OCI-LY3 (cell line): ENCODE results near the gene LAIR1.

ENCODE experiments used
- H2AFZ ChIP-seq: fragments of 200-600, 300-600 bp; shearing (Covaris generic); 2 replicates; pipeline ENCODE4 v1.6.0; 2014; ENCODE audit warnings: antibody characterized with exemption, low read depth, low read length
- H3K27ac ChIP-seq: fragments of 200-600, 300-600 bp; sonication (generic); 2 replicates; pipeline ENCODE4 v1.5.1; 2014; ENCODE audit warnings: mild to moderate bottlenecking, low read length, moderate library complexity, mixed read lengths
- H3K27me3 ChIP-seq: fragments of 200-600, 300-600 bp; sonication (generic); 2 replicates; pipeline ENCODE4 v1.6.1; 2014; ENCODE audit warnings: low read depth, low read length, mixed read lengths
- H3K36me3 ChIP-seq: fragments of 200-600, 300-600 bp; sonication (generic); replicated peaks from 2 replicates; pipeline ENCODE3; 2014; ENCODE audit warnings: low read depth, low read length, mixed read lengths
- H3K4me1 ChIP-seq: fragments of 300-600, 200-600 bp; sonication (generic); 2 replicates; pipeline ENCODE4 v1.6.1; 2014; ENCODE audit warnings: low read length, mixed read lengths
- H3K4me2 ChIP-seq: fragments of 200-600, 300-600 bp; sonication (generic); 2 replicates; pipeline ENCODE4 v1.6.1; 2014; ENCODE audit warnings: low read length, mixed read lengths
- H3K4me3 ChIP-seq: fragments of 300-600, 200-600 bp; sonication (generic); 2 replicates; pipeline ENCODE4 v1.5.1; 2014; ENCODE audit warnings: antibody characterized with exemption, mild to moderate bottlenecking, low read length, moderate library complexity
- H3K79me2 ChIP-seq: fragments of 300-600, 200-600 bp; shearing (Covaris generic); 2 replicates; pipeline ENCODE4 v1.6.1; 2014; ENCODE audit warnings: mild to moderate bottlenecking, low read length, mixed read lengths
- H3K9ac ChIP-seq: fragments of 300-600, 200-600 bp; shearing (Covaris generic); 2 replicates; pipeline ENCODE4 v1.6.0; 2014; ENCODE audit warnings: mild to moderate bottlenecking, low read length, moderate library complexity
- H3K9me3 ChIP-seq: fragments of 200-600, 300-600 bp; shearing (Covaris generic); 2 replicates; pipeline ENCODE4 v1.6.1; 2014; ENCODE audit warnings: low read length, mixed read lengths; ENCODE audit not compliant: insufficient read depth
- H4K20me1 ChIP-seq: fragments of 200-600, 300-600 bp; sonication (generic); 2 replicates; pipeline ENCODE4 v1.6.1; 2016; ENCODE audit warnings: low read length, mixed read lengths; ENCODE audit not compliant: insufficient read depth
- EZH2phosphoT487 ChIP-seq: fragments of 200-600 bp; shearing (Covaris generic); IDR thresholded peaks from 2 replicates; pipeline ENCODE4 v1.6.1; 2018; ENCODE audit warnings: antibody characterized with exemption, mixed run types, low read depth
- TF ChIP-seq, protein P1 (sequence below): fragments of 200-600, 300-600 bp; sonication (generic); IDR thresholded peaks from 2 replicates; pipeline ENCODE4 v1.5.1; 2014; ENCODE audit warnings: antibody characterized with exemption, low read length, low read depth

LAIR1 gene

DNA sequence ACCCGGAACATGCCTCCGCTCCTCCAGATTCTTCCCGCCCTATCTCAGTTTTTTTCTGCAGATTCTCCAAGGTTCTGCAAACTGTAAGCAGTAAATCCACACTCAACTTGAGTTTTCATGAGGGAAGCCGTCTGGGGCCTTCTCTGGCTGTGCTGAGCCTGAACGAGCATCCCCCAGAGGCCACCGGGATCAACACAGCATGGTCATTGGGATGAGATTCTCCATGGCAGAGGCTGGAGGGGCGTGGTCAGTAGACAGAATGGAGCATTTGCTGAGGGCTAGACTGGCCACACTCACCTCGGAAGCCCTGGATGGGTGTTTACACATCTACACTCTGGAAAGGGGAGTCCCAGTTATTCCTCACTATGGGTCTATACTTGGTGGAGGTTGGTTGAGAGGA, 23.4 kb downstream of the LAIR1 start:
- TF ChIP-seq, protein P1, sequence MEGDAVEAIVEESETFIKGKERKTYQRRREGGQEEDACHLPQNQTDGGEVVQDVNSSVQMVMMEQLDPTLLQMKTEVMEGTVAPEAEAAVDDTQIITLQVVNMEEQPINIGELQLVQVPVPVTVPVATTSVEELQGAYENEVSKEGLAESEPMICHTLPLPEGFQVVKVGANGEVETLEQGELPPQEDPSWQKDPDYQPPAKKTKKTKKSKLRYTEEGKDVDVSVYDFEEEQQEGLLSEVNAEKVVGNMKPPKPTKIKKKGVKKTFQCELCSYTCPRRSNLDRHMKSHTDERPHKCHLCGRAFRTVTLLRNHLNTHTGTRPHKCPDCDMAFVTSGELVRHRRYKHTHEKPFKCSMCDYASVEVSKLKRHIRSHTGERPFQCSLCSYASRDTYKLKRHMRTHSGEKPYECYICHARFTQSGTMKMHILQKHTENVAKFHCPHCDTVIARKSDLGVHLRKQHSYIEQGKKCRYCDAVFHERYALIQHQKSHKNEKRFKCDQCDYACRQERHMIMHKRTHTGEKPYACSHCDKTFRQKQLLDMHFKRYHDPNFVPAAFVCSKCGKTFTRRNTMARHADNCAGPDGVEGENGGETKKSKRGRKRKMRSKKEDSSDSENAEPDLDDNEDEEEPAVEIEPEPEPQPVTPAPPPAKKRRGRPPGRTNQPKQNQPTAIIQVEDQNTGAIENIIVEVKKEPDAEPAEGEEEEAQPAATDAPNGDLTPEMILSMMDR, result no peak
- no peak for TF ChIP-seq EZH2phosphoT487
- Histone ChIP-seq H3K4me1 (peaks cover 42% of the 10 kb centered on the region), H3K36me3 (no peaks in the 10 kb centered on the region), H3K79me2 (no peaks in the 10 kb centered on the region), H3K4me3 (no peak overlapping the region), H3K27ac (no peak overlapping the region), H3K4me2 (no peak overlapping the region), H2AFZ (no peak overlapping the region), H4K20me1 (no peaks in the 10 kb centered on the region), H3K27me3 (peaks cover 53% of the 10 kb centered on the region), H3K9ac (no peak overlapping the region), H3K9me3 (no peaks in the 10 kb centered on the region)

DNA sequence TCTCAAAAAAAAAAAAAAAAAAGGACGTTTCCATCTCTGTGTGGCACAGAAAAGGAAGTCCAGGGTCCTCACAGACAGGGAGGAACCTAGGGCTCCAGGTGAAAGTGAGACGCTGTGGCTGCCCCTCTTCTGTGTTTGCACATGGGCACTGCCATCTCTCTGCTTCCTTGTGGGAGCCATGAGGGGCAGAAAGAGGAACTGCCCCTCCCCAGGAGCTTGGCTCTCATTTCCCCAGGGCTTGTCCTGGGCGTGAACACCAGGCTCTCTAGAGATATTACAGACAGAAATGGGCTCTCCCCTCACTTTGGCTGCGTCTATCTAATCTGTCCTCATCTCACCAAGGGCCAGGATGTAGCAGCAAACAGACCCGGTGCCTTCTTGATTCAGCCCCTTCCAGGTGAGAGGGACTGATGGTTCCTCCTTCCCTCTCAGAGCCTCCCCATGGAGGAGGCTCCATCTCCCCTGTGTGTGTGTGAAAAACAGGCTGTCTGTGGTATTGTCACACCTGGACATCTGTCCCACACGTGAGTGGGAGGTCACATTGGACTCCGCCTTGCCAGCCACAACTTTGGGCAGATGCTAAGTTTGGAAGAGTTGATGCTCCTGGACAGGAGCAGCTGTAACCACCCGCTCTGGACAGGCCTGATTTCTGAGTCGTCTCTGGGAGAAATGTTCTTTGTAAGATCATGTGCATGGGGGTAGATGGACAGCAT, 24.9 kb downstream of the LAIR1 start:
- Histone ChIP-seq H3K27ac (no peak overlapping the region), H3K9ac (no peak overlapping the region), H3K79me2 (no peaks in the 10 kb centered on the region), H3K36me3 (no peaks in the 10 kb centered on the region), H3K4me1 (peaks cover 33% of the 10 kb centered on the region), H3K4me2 (peak overlapping the region; percentile 39), H2AFZ (0 out of 2 replicates have a peak overlapping the region, but pooled peaks have one; percentile 2), H4K20me1 (no peaks in the 10 kb centered on the region), H3K9me3 (no peaks in the 10 kb centered on the region), H3K4me3 (no peak overlapping the region), H3K27me3 (peaks cover 60% of the 10 kb centered on the region)
- no peak for TF ChIP-seq EZH2phosphoT487
- TF ChIP-seq, protein P1, result no peak

DNA sequence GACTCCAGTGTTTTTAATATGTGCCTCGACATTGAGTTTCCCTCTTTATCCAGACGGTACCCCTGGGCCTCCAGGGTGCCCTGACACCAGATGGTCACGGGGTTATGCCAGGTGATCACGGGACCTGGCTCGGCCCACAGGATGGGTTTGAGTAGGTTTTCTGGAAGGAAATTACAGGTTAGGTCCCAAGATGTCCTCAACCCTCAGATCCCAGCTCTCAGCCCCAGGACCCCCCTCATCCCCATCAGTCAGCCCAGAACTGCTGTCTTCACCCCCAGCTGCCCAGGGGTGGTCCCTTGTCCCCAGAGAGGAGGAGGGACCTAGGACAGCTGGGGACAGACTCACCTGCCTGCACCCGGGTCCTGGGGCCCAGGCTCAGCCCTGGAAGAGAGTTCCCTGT, 26.2 kb downstream of the LAIR1 start:
- Histone ChIP-seq H3K9me3 (no peaks in the 10 kb centered on the region), H4K20me1 (no peaks in the 10 kb centered on the region), H3K4me2 (peak overlapping the region; percentile 39), H3K36me3 (no peaks in the 10 kb centered on the region), H3K79me2 (no peaks in the 10 kb centered on the region), H3K4me1 (peaks cover 32% of the 10 kb centered on the region), H3K27ac (no peak overlapping the region), H3K4me3 (no peak overlapping the region), H3K27me3 (peaks cover 65% of the 10 kb centered on the region), H2AFZ (no peak overlapping the region), H3K9ac (no peak overlapping the region)
- TF ChIP-seq EZH2phosphoT487, result no peak
- TF ChIP-seq, protein P1, result no peak

DNA sequence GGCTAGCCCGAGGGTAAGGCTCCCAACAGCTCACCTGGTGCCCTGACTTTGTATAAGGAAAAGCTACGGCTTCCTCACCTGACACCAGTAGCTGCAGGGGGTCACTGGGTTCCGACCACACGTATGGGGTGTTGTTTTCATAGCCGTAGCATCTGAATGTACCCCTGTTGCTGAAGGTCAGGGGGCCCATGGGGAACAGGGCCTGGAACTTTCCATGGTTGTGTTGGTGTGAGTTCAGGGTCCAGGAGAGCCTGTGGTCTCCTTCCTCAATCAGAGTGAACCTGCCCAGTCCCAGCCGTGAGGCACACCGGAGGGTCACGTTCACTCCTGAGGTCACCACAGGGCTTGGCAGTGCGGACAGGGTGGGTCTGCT, 26.9 kb downstream of the LAIR1 start:
- Histone ChIP-seq H2AFZ (no peak overlapping the region), H3K27ac (no peak overlapping the region), H3K4me2 (no peak overlapping the region), H4K20me1 (no peaks in the 10 kb centered on the region), H3K79me2 (no peaks in the 10 kb centered on the region), H3K36me3 (no peaks in the 10 kb centered on the region), H3K9ac (no peak overlapping the region), H3K4me3 (no peak overlapping the region), H3K27me3 (peaks cover 69% of the 10 kb centered on the region), H3K4me1 (peaks cover 30% of the 10 kb centered on the region), H3K9me3 (no peaks in the 10 kb centered on the region)
- TF ChIP-seq EZH2phosphoT487, result no peak
- TF ChIP-seq, protein P1, result no peak
